DMS153 treated with DMSO at 0.1 percent for 48 hours (cell line): Measurements from ENCODE around the gene ANKS1A.
"Not testable (repeated sequence)": the region's sequence is repeated elsewhere in the genome, so short reads cannot be mapped to it uniquely, and the experiment has no call there.

ENCODE experiments used
- DNase-seq: peaks from one replicate; lab custom pipeline; 2025; ENCODE audit not compliant: unreplicated experiment; lab: John Stamatoyannopoulos, UW

ANKS1A gene

DNA sequence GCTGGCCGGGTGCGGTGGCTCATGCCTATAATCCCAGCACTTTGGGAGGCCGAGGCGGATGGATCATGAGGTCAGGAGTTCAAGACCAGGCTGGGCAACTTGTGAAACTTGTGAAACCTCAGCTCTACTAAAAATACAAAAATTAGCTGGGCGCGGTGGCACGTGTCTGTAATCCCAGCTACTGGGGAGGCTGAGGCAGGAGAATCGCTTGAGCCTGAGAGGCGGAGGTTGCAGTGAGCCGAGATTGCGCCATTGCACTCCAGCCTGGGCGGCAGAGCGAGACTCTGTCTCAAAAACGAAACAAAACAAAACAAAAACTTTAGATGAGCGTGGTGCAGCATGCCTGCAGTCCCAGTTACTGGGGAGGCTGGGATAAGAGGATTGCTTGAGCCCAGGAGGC is 3.2 kb upstream of the ANKS1A start:
- DNase-seq = not testable (repeated sequence)

DNA sequence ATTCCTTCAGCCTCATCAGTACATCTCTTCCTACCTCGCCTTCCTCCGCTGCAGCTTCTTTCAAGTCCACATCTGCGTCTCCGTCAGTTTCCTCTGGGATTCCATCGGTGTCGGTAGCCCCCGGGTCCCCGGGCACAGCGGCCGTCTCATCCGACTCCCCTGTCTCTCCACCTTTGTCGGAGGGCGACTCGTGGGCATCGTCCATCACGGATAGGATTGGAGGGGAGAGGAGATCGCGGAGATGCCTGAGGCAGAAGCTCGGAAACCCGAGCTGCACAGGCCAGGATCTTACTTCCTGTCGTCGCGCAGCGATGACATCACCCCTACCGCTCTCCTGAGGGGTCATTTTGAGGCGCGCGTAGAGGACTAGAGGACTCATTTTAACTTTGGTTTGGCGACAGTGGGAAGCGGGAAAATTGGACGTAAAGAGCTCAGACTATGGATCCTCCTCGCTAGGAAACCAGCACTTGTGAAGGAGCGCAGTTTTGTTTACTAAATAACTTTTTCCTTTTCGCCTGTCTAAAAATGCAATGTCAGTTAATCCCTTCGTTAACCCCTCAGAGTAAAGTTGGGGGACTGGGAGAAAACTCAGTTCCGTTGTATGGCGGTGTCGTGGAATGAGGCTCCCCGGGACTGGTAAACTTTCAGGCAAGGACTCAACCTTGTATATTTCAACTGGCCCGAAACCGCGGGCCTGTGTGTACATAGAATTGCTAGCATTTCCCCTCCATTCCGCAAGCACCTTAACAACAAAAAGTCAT is 1.1 kb upstream of the ANKS1A start, which contains the start of gene TAF11:
Gene TAF11 (minus strand): TSS at position 290 of the 761 bp plus-strand sequence. CDS start 85 bp downstream, at position 205.
- DNase-seq = peak; percentile 87

DNA sequence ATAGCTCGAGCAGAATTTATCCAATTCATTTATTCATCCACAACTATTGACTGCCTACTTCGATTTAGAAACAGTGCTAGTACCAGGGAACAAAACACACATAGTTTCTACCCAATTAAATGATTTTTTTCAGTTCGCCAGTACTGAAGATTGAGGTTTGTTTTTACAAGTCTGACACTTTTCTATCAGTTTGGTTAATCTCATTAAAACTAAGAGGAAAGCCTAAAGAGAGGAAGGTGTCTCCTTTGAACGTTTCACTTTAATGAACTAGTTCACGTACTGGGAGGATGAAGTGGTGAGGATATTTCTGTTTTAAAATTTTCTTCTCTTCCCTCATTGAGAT is 570 bp upstream of the ANKS1A start:
- DNase-seq = peak; percentile 35

DNA sequence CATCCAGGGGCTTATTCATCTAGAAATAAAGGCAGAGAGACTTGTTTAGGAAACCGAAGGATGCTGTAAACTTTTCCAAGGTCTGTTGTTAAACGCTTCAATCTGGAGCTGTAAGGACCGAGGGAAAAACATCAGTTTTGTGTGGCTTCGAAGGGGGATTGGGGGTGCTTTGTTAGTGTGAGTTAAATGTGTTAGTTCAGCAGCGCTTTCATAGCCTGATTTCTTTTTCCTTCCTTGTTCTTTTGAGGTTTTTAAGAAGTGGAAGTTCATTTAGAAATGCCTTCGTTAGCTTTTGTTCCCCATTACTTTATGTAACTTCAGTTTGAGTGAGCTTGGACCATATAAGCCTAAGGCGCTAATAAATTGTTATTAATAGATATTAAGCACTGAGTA is 1.5 kb downstream of the ANKS1A start:
- DNase-seq = no peak

DNA sequence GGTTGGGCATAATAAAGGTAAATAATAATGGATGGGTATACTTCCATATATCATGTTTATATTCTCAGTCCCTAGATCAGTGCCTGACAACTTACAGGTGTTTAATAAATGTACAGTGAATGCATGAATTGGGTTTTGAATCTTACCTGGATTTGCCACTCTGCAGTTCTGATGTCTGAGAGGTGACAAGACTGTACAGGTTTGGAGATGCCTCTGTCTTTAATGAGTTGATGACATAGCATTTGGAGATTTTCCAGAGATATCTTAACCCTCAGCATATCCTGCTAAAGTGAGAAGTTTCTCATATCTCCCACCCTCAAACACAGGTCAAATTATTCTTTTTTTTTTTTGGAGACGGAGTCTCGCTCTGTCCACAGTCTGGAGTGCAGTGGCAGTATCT is 2.2 kb downstream of the ANKS1A start:
- no peak for DNase-seq

DNA sequence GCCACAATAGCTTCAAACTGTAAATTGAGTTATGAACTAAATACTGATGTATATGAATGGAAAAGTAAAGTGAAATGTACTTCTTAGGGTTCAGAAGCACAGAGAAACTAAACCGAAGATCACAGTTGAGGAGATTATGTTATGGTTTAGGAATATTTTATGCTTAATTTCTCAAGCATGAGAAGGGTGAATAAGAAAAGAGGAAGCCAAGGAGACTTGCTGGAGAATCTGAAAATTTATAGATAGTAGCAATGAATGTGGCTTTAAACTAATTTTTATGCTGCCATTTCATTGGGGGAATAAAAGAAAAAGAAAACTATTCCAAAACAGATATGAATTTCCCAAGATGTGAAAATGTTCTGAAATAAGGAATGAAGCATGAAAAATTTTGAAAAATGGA is 5.6 kb downstream of the ANKS1A start:
- no peak for DNase-seq

DNA sequence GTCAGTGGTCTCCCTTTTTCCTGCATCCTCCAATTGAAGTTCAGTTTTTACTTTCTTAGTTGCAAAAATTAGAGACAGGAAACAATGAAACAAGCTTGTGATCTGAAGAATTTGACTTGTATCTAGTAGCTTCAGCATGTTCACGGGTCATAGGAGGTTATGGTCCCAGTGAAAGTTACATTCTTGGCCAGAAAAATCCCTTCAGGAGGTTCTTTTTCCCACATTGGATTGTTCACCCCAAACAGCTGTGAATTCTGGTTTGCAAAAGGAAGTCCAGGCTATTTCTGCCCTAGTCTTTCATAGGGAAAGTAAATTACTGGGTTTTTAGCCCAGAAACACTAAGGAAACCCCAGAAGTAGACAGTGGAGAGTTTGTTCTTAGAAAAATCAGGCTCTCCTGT is 8.1 kb downstream of the ANKS1A start:
- DNase-seq = no peak

DNA sequence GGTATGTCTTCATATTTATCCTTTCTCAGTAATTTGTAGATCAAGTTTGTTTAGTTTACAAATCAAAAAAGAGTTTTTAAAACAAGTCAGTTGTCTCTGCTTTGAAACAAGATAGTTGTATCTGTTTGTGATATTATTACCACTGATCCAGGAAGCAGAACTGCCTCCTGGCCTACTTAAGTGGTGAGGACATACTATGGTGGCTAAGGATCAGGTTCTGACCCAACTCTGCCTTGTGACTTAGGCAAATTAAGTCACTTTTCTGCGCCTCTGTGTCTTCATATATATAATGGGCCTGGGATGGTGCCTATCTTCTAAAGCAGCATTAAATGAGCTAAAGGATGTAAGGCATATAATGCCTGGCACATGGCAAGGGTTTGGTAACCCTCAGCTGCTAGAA is 8.7 kb downstream of the ANKS1A start:
- no peak for DNase-seq

DNA sequence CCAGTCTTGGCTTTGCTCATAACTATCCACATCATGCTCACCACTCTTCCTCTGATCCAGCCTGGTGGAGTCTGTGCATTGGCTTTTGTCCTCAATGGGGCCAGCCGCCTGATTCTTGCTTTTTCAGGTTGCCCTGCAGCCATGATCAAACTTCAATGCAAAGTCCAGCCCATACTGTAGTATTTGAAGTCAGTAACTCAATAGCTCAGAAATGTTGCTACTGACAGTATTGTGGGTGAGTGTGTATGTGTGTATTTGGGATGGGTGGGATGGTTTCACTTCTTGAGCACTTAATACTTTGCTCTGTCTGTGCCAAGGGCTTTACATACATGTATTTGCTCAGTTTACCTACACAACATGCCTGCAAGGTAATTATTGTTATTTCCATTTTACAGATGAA is 10.7 kb downstream of the ANKS1A start:
- not testable (repeated sequence) for DNase-seq

DNA sequence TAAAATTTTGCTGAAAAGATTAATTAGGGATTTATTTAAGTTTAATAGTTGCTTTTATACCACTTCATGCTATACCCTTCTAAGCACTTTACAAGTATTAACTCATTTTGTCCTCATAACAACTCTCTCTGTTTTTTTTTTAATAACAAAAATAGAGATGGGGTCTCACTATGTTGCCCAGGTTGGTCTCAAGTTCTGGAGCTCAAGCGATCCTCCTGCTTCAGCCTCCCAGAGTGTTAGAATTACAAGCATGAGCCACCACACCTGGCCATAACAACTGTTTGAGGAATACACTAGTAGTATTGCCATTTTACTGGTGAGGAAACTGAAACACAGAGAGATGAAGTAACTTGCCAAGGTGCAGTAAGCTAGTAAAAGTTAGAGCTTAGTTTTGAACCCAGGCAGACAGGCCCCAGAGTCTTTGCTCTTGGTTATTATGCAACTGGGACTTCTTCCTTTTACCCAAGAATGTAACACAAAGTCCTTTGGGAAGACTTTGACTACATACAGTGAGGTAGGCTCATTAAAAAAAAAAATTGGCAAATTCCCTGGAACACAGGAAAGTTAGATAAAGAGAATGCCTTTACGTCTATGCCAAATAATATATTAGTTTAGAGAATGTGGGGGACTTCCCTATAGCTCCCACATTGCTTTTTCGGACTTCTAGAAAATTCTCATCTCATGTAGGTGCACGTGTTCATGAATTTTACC is 11.4 kb downstream of the ANKS1A start:
- no peak for DNase-seq

DNA sequence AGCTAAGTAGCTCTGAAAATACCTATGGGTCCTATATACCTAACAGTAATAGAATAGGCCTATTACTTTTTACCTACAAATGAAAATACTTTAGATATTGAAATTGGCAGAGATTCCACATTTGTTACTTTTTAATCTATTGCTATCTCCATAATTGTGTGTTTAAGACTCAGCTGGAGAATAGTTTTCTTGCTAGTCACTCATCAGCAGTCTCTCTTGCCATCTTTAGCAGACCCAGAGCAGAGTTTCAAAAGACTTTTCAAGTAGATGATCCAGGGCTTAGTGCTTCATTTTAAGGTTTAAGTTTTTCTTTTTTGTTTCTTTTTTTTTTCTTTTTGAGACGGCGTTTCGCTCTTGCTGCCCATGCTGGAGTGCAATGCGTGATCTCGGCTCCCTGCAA is 12.9 kb downstream of the ANKS1A start:
- DNase-seq = no peak

DNA sequence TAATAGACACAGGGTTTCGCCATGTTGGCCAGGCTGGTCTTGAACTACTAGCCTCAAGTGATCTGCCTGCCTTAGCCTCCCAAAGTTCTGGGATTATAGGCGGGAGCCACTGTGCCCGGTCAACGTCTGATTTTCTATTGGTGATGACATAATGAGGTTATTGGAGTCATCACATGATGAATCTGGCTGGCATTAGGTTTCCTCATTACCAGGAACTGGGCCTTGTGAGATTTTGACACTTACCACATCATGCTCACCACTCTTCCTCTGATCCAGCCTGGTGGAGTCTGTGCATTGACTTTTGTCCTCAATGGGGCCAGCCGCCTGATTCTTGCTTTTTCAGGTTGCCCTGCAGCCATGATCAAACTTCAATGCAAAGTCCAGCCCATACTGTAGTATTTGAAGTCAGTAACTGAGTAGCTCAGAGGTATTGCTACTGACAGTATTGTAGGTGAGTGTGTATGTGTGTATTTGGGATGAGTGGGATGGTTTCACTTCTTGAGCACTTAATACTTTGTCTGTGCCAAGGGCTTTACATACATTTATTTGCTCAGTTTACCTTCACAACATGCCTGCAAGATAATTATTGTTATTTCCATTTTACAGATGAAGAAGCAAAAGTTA is 16.0 kb downstream of the ANKS1A start:
- DNase-seq = no peak

DNA sequence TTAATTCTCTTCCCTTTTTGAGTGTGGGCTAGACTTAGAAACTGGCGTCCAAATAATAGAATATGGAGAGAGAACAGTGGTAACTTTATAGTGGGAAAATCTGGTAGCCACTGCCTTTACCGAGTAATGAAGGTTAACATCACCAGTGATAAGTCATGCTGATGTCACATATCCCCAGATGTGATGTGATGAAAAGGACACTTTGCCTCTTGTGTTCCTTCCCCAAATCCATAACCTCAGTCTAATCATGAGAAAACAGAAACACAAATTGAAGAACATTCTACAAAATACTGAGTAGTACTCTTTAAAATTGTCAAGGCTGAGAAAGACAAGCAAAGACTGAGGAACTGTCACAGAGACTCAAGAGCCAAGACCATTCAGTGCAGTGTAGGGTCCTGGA is 17.8 kb downstream of the ANKS1A start:
- no peak for DNase-seq

DNA sequence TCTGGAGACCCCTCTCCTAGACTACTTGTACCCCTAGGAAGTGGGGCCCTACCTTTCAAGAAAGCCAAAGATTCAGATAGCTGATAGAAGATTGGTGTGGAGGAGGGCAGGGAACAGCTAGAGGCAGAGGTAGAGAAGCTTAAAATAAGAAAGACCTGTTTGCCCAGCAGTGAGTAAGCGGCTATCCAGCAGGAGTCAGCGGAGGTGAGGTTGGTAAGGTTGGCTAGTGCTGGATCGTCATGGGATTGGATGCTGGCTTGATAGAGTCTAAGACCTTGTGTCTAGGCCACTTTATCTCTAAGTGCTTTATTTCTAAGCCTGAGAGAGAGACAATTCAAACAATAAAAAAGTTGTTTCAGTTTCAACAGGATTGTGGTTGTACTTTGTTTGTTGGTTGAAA is 19.1 kb downstream of the ANKS1A start:
- no peak for DNase-seq

DNA sequence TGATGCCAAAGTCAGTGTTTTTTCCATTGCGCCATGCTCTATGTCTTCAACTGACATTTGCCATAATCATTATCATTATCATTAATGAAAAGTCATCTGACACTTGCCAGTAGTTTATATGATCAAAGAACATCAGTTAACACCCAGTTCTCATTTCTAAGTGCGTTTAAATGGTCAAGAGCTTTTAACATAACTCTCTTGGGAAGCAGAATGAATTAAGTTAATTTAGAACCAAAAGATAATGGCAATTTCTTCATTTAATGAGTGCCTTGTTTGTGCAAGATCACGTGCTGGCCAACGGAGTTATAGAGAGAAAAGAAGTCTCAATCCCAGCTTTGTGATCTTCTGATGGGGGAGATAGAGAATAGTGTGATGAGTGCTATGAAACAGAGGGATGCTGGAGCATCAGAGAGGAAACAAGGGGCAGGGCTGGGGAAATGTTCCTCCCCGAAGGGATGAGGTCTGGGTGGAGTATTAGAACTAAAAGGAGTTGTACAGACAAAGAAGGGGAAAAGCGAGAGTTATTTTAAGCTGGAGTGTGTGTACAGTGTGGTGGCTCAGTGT is 20.3 kb downstream of the ANKS1A start:
- DNase-seq = no peak

DNA sequence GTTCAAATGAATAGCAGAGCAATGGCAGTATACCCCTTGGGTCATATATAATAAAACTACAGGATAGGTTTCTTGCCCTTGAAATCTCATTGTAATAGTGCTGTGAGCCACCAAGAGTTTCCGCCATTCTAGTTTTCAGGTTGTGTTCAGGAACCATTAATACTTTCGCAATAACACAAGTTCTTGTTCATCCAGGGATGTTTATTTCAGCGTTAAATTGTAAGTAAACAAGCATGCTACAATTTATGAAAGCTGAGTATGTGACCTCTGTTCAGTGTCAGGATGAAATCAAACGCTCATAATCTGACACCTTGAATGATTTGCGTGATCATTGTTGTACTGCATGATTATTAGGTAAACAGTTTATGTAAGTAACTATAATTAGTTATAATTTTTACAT is 22.8 kb downstream of the ANKS1A start:
- no peak for DNase-seq

DNA sequence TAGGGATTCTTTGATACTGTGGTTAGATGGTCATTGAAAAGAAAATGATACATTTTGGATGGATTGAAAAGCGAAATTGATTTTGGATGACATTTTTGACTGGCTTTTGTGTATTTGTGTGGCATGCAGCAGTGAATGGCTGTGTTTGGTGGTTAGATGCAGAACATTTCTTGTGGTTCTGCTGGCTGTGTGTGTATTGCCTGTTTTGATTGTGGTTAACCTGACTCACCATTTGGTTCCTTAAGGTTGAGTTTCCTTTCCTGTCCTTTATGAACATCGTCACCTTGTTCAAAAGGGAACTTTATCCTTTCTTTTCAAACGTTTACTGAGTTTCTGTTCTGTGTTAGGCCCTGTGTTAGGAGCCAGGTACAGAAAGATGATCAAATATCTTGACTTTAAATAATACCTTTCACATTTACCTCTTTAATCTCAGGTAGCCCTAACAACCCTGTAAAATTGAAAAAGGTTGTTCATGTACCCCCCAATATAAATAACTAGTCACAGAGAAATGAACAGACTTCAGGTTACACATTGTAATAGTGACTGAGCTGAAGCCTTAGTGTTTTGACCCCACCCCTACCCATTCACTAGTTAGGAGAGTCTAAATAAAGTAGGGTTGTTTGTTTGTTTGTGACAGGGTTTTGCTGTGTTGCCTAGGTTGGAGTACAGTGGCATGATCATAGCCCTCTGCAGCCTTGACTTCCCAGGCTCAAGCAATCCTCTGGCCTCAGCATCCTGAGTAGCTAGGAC is 23.8 kb downstream of the ANKS1A start:
- no peak for DNase-seq

DNA sequence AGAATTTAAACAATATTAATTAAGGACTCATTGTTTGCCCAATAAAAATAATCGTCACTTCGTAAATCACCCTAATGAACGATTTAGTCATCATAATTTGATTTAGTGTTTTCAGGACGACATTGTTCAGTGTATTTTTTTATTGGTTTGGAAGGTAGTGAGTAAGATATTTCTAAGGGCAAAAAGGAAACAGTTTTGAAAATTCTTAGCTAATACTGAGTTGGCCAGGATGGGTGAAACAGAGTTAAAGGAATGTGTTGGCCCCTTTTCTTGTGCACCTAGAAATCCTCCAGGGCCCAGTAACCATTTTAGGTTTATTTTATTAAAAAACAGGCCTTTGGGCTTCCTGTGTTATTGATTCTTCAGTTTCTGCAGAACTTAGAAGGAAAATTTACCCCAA is 25.3 kb downstream of the ANKS1A start:
- DNase-seq = no peak

DNA sequence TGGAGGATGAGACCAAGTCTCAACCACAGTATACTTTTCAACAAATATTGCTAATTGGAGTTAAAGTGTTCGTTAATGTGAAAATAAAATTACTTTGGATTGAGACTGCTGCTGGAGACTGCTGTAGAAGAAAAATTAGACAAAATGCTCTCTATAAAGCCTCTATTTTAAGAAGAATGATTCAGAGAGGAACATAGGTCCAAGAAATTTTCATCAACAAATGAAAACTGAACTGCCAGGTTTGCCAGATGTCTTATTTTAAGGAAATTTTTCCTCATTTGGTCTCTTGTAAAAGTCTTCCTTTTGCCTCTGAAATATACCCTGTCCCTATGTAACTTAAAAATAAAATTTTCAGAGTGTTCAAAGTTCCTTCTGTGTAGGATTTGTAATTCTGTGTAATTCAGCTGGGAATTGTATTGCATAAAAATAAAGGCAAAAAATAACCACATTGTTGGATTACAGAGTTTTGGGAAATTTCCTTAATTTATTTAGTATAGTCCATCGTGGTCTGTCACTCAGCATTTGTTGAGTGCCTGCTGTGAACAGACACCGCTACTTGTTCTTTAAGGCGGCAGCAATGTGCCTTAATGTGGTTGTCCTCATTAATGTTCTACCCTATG is 27.4 kb downstream of the ANKS1A start:
- no peak for DNase-seq

DNA sequence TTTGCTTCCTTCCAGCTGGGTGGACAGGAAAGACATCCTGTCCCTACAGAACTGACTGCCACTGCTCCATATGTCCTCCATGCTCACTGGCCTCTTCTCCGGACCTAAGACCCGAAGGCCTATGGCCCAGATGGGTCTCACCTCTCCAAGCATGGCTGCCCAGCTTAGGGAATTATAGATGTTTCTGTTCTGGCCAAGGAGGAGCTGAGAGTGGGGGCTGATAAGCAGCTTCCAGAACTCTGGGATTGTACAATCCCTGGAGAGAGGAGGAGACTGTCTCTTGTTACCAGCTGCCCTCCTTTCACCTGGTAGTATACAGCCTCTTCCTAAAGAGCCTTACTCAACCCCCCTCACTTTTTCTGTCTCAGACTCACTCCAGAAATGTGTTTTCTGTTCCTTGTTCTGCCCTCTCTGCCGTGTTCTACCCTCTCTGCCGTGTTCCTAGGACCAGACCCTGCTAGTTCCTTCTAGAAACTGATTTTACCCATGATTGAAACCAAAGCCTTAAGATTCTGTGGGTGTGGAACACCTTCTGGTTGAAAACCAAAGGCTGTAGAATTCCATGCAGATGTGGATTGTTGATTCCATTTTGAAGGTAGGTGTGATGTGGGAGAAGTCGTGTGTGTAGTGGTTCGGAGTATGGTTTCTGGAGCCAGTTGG is 28.7 kb downstream of the ANKS1A start:
- no peak for DNase-seq
